BLaER1 treated with 17β-estradiol and CSF1 and Interleukin-3, amounts not matched to agents 10 nM and 100 nM (cell line): Measurements from ENCODE around the gene C1orf198.

ENCODE experiments used
- H3K27ac ChIP-seq, 11 experiments: shearing (Covaris generic); formaldehyde crosslinking; 2 replicates each; pipeline ENCODE4 v1.8.1; 2022
- H3K27me3 ChIP-seq, 11 experiments: shearing (Covaris generic); formaldehyde crosslinking; 2 replicates each; pipeline ENCODE4 v1.8.1; 2022
- H3K36me3 ChIP-seq, 11 experiments: shearing (Covaris generic); formaldehyde crosslinking; 2 replicates each; pipeline ENCODE4 v1.8.1; 2022
- H3K4me1 ChIP-seq, 10 experiments: shearing (Covaris generic); formaldehyde crosslinking; 2 replicates each; pipeline ENCODE4 v1.8.1; 2022
- H3K4me2 ChIP-seq, 11 experiments: shearing (Covaris generic); formaldehyde crosslinking; 2 replicates each; pipeline ENCODE4 v1.8.1; 2022
- H3K4me3 ChIP-seq, 10 experiments: shearing (Covaris generic); formaldehyde crosslinking; 2 replicates each; pipeline ENCODE4 v1.8.1; 2022
- H3K9ac ChIP-seq, 11 experiments: shearing (Covaris generic); formaldehyde crosslinking; 2 replicates each; pipeline ENCODE4 v1.8.1; 2022
- H3K9me3 ChIP-seq, 11 experiments: shearing (Covaris generic); formaldehyde crosslinking; replicated peaks in 1 of 11; 2 replicates each; pipeline ENCODE4 v1.8.1; 2022
- H4K20me1 ChIP-seq, 11 experiments: shearing (Covaris generic); formaldehyde crosslinking; 2 replicates each; pipeline ENCODE4 v1.8.1; 2022
- Cebpa-rat ChIP-seq, 11 experiments: shearing (Covaris generic); IDR thresholded peaks; 2 replicates each; pipeline ENCODE4 v1.8.1; 2022

C1orf198 gene

GRCh38 chr1:230896779-230897178, 28.5 kb upstream of the C1orf198 start:
- H3K27me3 ChIP-seq = no peaks in the 10 kb centered on the region
- no peaks in the 10 kb centered on the region for H3K9me3 ChIP-seq
- no peak overlapping the region for H3K4me2 ChIP-seq
- no peaks in the 10 kb centered on the region for H4K20me1 ChIP-seq
- no peak overlapping the region for H3K27ac ChIP-seq
- TF ChIP-seq Cebpa-rat (IDR thresholded peaks at IDR 0.05) = no peak
- no peaks in the 10 kb centered on the region for H3K4me1 ChIP-seq
- H3K36me3 ChIP-seq = peaks cover 0 to 5% (median 0%) of the 10 kb centered on the region in 11 experiments; a peak in 1 of 22 replicates
- H3K9ac ChIP-seq = no peak overlapping the region
- no peak overlapping the region for H3K4me3 ChIP-seq

GRCh38 chr1:230895452-230895851, 27.1 kb upstream of the C1orf198 start:
- H3K9me3 ChIP-seq = no peaks in the 10 kb centered on the region

GRCh38 chr1:230894664-230895063, 26.3 kb upstream of the C1orf198 start:
- no peak overlapping the region for H3K4me2 ChIP-seq
- H3K9me3 ChIP-seq = no peaks in the 10 kb centered on the region
- no peaks in the 10 kb centered on the region for H3K27me3 ChIP-seq
- no peak overlapping the region for H3K27ac ChIP-seq
- H3K36me3 ChIP-seq = no peaks in the 10 kb centered on the region
- no peak overlapping the region for H3K9ac ChIP-seq
- H3K4me1 ChIP-seq = no peaks in the 10 kb centered on the region
- TF ChIP-seq Cebpa-rat (IDR thresholded peaks at IDR 0.05) = no peak
- no peaks in the 10 kb centered on the region for H4K20me1 ChIP-seq
- H3K4me3 ChIP-seq = no peak overlapping the region

More at GRCh38 chr1:230895452-230895851, 27.1 kb upstream of the C1orf198 start:
- no peak overlapping the region for H3K9ac ChIP-seq
- no peaks in the 10 kb centered on the region for H4K20me1 ChIP-seq
- H3K4me1 ChIP-seq = no peaks in the 10 kb centered on the region
- H3K27me3 ChIP-seq = no peaks in the 10 kb centered on the region
- H3K4me2 ChIP-seq = no peak overlapping the region
- no peaks in the 10 kb centered on the region for H3K36me3 ChIP-seq
- H3K27ac ChIP-seq = no peak overlapping the region
- no peak for TF ChIP-seq Cebpa-rat (IDR thresholded peaks at IDR 0.05)
- no peak overlapping the region for H3K4me3 ChIP-seq

GRCh38 chr1:230894032-230894431, 25.7 kb upstream of the C1orf198 start:
- Histone ChIP-seq H3K36me3 (no peaks in the 10 kb centered on the region), H3K9ac (no peak overlapping the region), H3K27me3 (no peaks in the 10 kb centered on the region), H3K27ac (no peak overlapping the region), H3K9me3 (no peaks in the 10 kb centered on the region), H3K4me3 (no peak overlapping the region), H3K4me2 (no peak overlapping the region), H4K20me1 (no peaks in the 10 kb centered on the region), H3K4me1 (no peaks in the 10 kb centered on the region)
- no peak for TF ChIP-seq Cebpa-rat (IDR thresholded peaks at IDR 0.05)

- no peak for TF ChIP-seq Cebpa-rat (IDR thresholded peaks at IDR 0.05)
Observed at GRCh38 chr1:230892018-230892491, 23.7 kb upstream of the C1orf198 start.

GRCh38 chr1:230891413-230891812, 23.1 kb upstream of the C1orf198 start:
- Histone ChIP-seq H3K4me1 (no peaks in the 10 kb centered on the region), H3K9me3 (no peaks in the 10 kb centered on the region), H3K4me3 (no peak overlapping the region), H3K36me3 (no peaks in the 10 kb centered on the region), H3K27ac (no peak overlapping the region), H3K9ac (no peak overlapping the region), H3K4me2 (no peak overlapping the region), H4K20me1 (no peaks in the 10 kb centered on the region), H3K27me3 (no peaks in the 10 kb centered on the region)
- TF ChIP-seq Cebpa-rat (IDR thresholded peaks at IDR 0.05) = no peak

More at GRCh38 chr1:230892018-230892491, 23.7 kb upstream of the C1orf198 start:
- Histone ChIP-seq H3K4me1 (no peaks in the 10 kb centered on the region), H3K9ac (no peak overlapping the region), H3K4me3 (no peak overlapping the region), H3K27ac (no peak overlapping the region), H3K36me3 (no peaks in the 10 kb centered on the region), H3K4me2 (no peak overlapping the region), H3K9me3 (no peaks in the 10 kb centered on the region), H4K20me1 (no peaks in the 10 kb centered on the region), H3K27me3 (no peaks in the 10 kb centered on the region)

- Histone ChIP-seq H3K9me3 (peaks cover 0 to 17% (median 10%) of the 10 kb centered on the region in 11 experiments; a peak in 13 of 22 replicates), H4K20me1 (no peaks in the 10 kb centered on the region), H3K27ac (no peak overlapping the region), H3K9ac (no peak overlapping the region), H3K36me3 (no peaks in the 10 kb centered on the region), H3K4me1 (no peaks in the 10 kb centered on the region), H3K4me3 (no peak overlapping the region), H3K4me2 (no peak overlapping the region), H3K27me3 (no peaks in the 10 kb centered on the region)
- TF ChIP-seq Cebpa-rat (IDR thresholded peaks at IDR 0.05) = no peak
Observed at GRCh38 chr1:230884646-230885045, 16.3 kb upstream of the C1orf198 start.

- H3K36me3 ChIP-seq = no peaks in the 10 kb centered on the region
- H3K4me2 ChIP-seq = no peak overlapping the region
- no peak overlapping the region for H3K4me3 ChIP-seq
- no peaks in the 10 kb centered on the region for H3K27me3 ChIP-seq
- no peaks in the 10 kb centered on the region for H3K4me1 ChIP-seq
- no peak overlapping the region for H3K9ac ChIP-seq
- H4K20me1 ChIP-seq = no peaks in the 10 kb centered on the region
- no peak overlapping the region for H3K27ac ChIP-seq
- no peak for TF ChIP-seq Cebpa-rat (IDR thresholded peaks at IDR 0.05)
- peaks cover 0 to 17% (median 10%) of the 10 kb centered on the region in 11 experiments; a peak in 13 of 22 replicates for H3K9me3 ChIP-seq
Observed at GRCh38 chr1:230883967-230884366, 15.6 kb upstream of the C1orf198 start.

GRCh38 chr1:230879778-230880177, 11.5 kb upstream of the C1orf198 start:
- H3K27ac ChIP-seq = no peak overlapping the region
- no peak overlapping the region for H3K4me2 ChIP-seq
- H3K4me3 ChIP-seq = no peak overlapping the region
- H4K20me1 ChIP-seq = no peaks in the 10 kb centered on the region
- no peaks in the 10 kb centered on the region for H3K36me3 ChIP-seq
- no peak for TF ChIP-seq Cebpa-rat (IDR thresholded peaks at IDR 0.05)
- H3K9ac ChIP-seq = no peak overlapping the region
- H3K9me3 ChIP-seq = peaks cover 0 to 10% (median 5%) of the 10 kb centered on the region in 11 experiments; a peak in 13 of 22 replicates
- H3K27me3 ChIP-seq = no peaks in the 10 kb centered on the region
- no peaks in the 10 kb centered on the region for H3K4me1 ChIP-seq

- H3K4me1 ChIP-seq = no peaks in the 10 kb centered on the region
- H4K20me1 ChIP-seq = no peaks in the 10 kb centered on the region
- TF ChIP-seq Cebpa-rat (IDR thresholded peaks at IDR 0.05) = no peak
- H3K9ac ChIP-seq = no peak overlapping the region
- H3K4me3 ChIP-seq = no peak overlapping the region
- no peak overlapping the region for H3K4me2 ChIP-seq
- no peak overlapping the region for H3K27ac ChIP-seq
- no peaks in the 10 kb centered on the region for H3K36me3 ChIP-seq
- H3K27me3 ChIP-seq = no peaks in the 10 kb centered on the region
- no peaks in the 10 kb centered on the region for H3K9me3 ChIP-seq
Observed at GRCh38 chr1:230878591-230878990, 10.3 kb upstream of the C1orf198 start.
